GM23338 (cell line): ENCODE data around the gene DDR2. TPM values are rescaled to one million over a fixed set of nuclear protein-coding genes. Genes with fewer than 3 reads are reported as not detected.

Experiments
- ATAC-seq: fragments of 200-7000 bp; cut with Tn5 transposase; 3 replicates; pipeline ENCODE4 v1.9.1; 2020
- DNase-seq: peaks from one replicate; pipeline ENCODE4 v3.0.0-alpha.2; 2015; ENCODE audit warnings: low spot score
- H2AFZ ChIP-seq: fragments of 200-600 bp; sonication (generic); 2 replicates; pipeline ENCODE4 v1.8.0; 2016; ENCODE audit warnings: antibody characterized with exemption, mild to moderate bottlenecking, moderate library complexity
- H3F3A ChIP-seq: fragments of 200-600 bp; sonication (generic); replicated peaks from 2 replicates; pipeline ENCODE4 v1.8.0; 2017; ENCODE audit warnings: antibody characterized with exemption, mixed run types, low read depth
- H3K27ac ChIP-seq: fragments of 200-600 bp; sonication (generic); 2 replicates; pipeline ENCODE4 v1.6.1; 2016; ENCODE audit warnings: low read depth
- H3K27me3 ChIP-seq: fragments of 200-600 bp; sonication (generic); 2 replicates; pipeline ENCODE4 v1.8.0; 2016; ENCODE audit warnings: mild to moderate bottlenecking, mixed run types, moderate library complexity; ENCODE audit not compliant: insufficient read depth
- H3K36me3 ChIP-seq: fragments of 200-600 bp; sonication (generic); 2 replicates; pipeline ENCODE4 v1.8.0; 2016; ENCODE audit warnings: mild to moderate bottlenecking; ENCODE audit not compliant: insufficient read depth
- H3K4me1 ChIP-seq: fragments of 200-600 bp; sonication (generic); 2 replicates; pipeline ENCODE4 v1.8.0; 2016; ENCODE audit warnings: mild to moderate bottlenecking, moderate library complexity; ENCODE audit not compliant: insufficient read depth
- H3K4me2 ChIP-seq: fragments of 200-600 bp; sonication (generic); 2 replicates; pipeline ENCODE4 v1.7.1; 2017; ENCODE audit warnings: mixed run types
- H3K4me3 ChIP-seq: fragments of 200-600 bp; sonication (generic); 2 replicates; pipeline ENCODE4 v1.6.1; 2016; ENCODE audit warnings: mixed run types
- H3K79me2 ChIP-seq: fragments of 200-600 bp; sonication (generic); replicated peaks from 2 replicates; pipeline ENCODE4 v1.8.0; 2017; ENCODE audit warnings: mild to moderate bottlenecking; ENCODE audit not compliant: insufficient read depth
- H3K9me2 ChIP-seq: fragments of 200-600 bp; sonication (generic); 2 replicates; pipeline ENCODE4 v1.8.0; 2017; ENCODE audit not compliant: insufficient read depth
- H4K20me1 ChIP-seq: fragments of 200-600 bp; sonication (generic); replicated peaks from 2 replicates; pipeline ENCODE4 v1.8.0; 2017; ENCODE audit warnings: mild to moderate bottlenecking; ENCODE audit not compliant: insufficient read depth
- H3K27ac Mint-ChIP-seq: 2 replicates; pipeline ENCODE4 v1.8.0; 2020; ENCODE audit warnings: inconsistent platforms, mild to moderate bottlenecking, moderate library complexity, mixed read lengths
- H3K27me3 Mint-ChIP-seq: 3 replicates; pipeline ENCODE4 v1.8.0; 2022; ENCODE audit warnings: low read depth, mild to moderate bottlenecking, moderate library complexity, mixed read lengths, inconsistent platforms; ENCODE audit not compliant: insufficient read depth, poor library complexity
- H3K36me3 Mint-ChIP-seq: 3 replicates; pipeline ENCODE4 v1.8.0; 2021; ENCODE audit warnings: low read depth, mild to moderate bottlenecking, inconsistent platforms, moderate library complexity, mixed read lengths
- H3K4me1 Mint-ChIP-seq: 3 replicates; pipeline ENCODE4 v1.8.0; 2020; ENCODE audit warnings: mild to moderate bottlenecking, inconsistent platforms, mixed read lengths
- H3K4me3 Mint-ChIP-seq: 3 replicates; pipeline ENCODE4 v1.8.0; 2021; ENCODE audit warnings: moderate library complexity, mild to moderate bottlenecking, inconsistent platforms, mixed read lengths
- H3K9me3 Mint-ChIP-seq: 3 replicates; pipeline ENCODE4 v1.8.0; 2020; ENCODE audit warnings: moderate library complexity, mild to moderate bottlenecking, inconsistent platforms, mixed read lengths
- CREB1 ChIP-seq: fragments of 250-450 bp; sonication (Bioruptor Pico); IDR thresholded peaks from 2 replicates; pipeline ENCODE4 v1.5.0; 2020; ENCODE audit warnings: low read depth, mild to moderate bottlenecking, moderate library complexity
- ETS1 ChIP-seq: IDR thresholded peaks from 2 replicates; pipeline ENCODE4 v1.6.1; 2016; ENCODE audit warnings: antibody characterized with exemption
- EZH2phosphoT487 ChIP-seq: fragments of 200-600 bp; sonication (generic); IDR thresholded peaks from one replicate; pipeline ENCODE4 v1.8.1; 2018; ENCODE audit warnings: antibody characterized with exemption; ENCODE audit not compliant: unreplicated experiment
- JUNB ChIP-seq: IDR thresholded peaks from one replicate; pipeline ENCODE4 v1.6.1; 2016; ENCODE audit warnings: antibody characterized with exemption; ENCODE audit not compliant: unreplicated experiment
- POLR2AphosphoS5 ChIP-seq: IDR thresholded peaks from 2 replicates; pipeline ENCODE4 v1.6.1; 2016; ENCODE audit warnings: antibody characterized with exemption, low read depth
- STAT1 ChIP-seq: IDR thresholded peaks from one replicate; pipeline ENCODE4 v1.6.1; 2016; ENCODE audit warnings: antibody characterized with exemption; ENCODE audit not compliant: unreplicated experiment
- ZNF114 ChIP-seq: fragments of 250-450 bp; sonication (Bioruptor Pico); IDR thresholded peaks from 2 replicates; pipeline ENCODE4 v1.5.0; 2020; ENCODE audit warnings: mild to moderate bottlenecking, moderate library complexity
- ZNF331 ChIP-seq: fragments of 250-450 bp; sonication (Bioruptor Pico); IDR thresholded peaks from 2 replicates; pipeline ENCODE4 v1.5.0; 2020; ENCODE audit warnings: low read depth, mild to moderate bottlenecking, moderate library complexity
- polyA plus RNA-seq: library from polyadenylated mRNA; unstranded; fragments of >200 nt; fragmentation: Nextera tagmentation; extraction: Ambion mirVana; gene quantifications from 2 replicates; pipeline ENCODE4 v1.2.1, GENCODE V29; 2016
- total RNA-seq: library from RNA; depleted of rRNA; stranded (reverse); fragments of >200 nt; shearing (Covaris generic); gene quantifications from 2 replicates; pipeline ENCODE4 v1.2.3, GENCODE V29; 2014
- TF ChIP-seq, protein P1 (sequence below): IDR thresholded peaks from one replicate; pipeline ENCODE4 v1.6.1; 2018; ENCODE audit warnings: antibody characterized with exemption; ENCODE audit not compliant: unreplicated experiment
- TF ChIP-seq, protein P2 (sequence below): fragments of 250-450 bp; sonication (Bioruptor Pico); IDR thresholded peaks from 2 replicates; pipeline ENCODE4 v1.5.0; 2020; ENCODE audit warnings: mild to moderate bottlenecking, moderate library complexity

The DDR2 gene
- total and polyA plus RNA-seq, 2 experiments from 2014 or later = 0.66 to 1.8 TPM

DNA sequence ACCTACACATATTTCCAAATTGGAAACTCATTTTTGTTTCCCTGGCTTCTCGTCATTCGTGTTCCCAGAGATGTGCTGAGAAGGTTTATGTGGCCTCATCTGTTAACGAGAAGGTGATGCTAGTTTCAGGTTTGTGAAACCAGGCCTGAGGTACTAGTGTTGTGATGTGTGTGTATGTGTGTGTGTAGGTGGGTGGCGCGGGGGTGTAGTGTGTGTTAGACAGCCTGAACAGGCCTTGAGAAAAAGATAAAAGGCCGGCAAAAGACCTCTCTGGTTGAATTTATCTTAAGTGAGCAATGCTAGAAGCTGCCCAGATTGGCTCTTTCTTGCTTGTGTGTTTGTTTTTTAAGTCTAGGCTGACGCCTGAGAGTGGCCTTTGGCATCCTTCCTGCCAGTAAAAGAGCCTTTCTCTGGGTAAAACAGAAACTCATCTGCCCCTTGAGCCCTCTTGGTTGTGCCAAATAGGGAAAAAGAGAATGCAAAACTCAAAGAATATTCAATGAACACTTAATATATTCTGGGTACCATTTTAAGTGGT, 92.4 kb downstream of the DDR2 start:
- ATAC-seq = no peak
- Mint-ChIP-seq H3K27me3 (peaks cover 2% of the 10 kb centered on the region), H3K9me3 (no peaks in the 10 kb centered on the region), H3K36me3 (no peaks in the 10 kb centered on the region), H3K27ac (no peak overlapping the region), H3K4me1 (no peaks in the 10 kb centered on the region), H3K4me3 (no peak overlapping the region)
- H4K20me1 ChIP-seq = no peaks in the 10 kb centered on the region
- no peaks in the 10 kb centered on the region for H3K36me3 ChIP-seq
- H3K79me2 ChIP-seq = no peaks in the 10 kb centered on the region
- no peaks in the 10 kb centered on the region for H3K4me1 ChIP-seq
- no peak overlapping the region for H2AFZ ChIP-seq
- H3K27me3 ChIP-seq = no peaks in the 10 kb centered on the region
- H3K4me3 ChIP-seq = no peak overlapping the region
- 0 out of 2 replicates have a peak, but pooled peaks cover 3% of the 10 kb centered on the region for H3F3A ChIP-seq
- H3K4me2 ChIP-seq = no peak overlapping the region
- TF ChIP-seq, protein P1, sequence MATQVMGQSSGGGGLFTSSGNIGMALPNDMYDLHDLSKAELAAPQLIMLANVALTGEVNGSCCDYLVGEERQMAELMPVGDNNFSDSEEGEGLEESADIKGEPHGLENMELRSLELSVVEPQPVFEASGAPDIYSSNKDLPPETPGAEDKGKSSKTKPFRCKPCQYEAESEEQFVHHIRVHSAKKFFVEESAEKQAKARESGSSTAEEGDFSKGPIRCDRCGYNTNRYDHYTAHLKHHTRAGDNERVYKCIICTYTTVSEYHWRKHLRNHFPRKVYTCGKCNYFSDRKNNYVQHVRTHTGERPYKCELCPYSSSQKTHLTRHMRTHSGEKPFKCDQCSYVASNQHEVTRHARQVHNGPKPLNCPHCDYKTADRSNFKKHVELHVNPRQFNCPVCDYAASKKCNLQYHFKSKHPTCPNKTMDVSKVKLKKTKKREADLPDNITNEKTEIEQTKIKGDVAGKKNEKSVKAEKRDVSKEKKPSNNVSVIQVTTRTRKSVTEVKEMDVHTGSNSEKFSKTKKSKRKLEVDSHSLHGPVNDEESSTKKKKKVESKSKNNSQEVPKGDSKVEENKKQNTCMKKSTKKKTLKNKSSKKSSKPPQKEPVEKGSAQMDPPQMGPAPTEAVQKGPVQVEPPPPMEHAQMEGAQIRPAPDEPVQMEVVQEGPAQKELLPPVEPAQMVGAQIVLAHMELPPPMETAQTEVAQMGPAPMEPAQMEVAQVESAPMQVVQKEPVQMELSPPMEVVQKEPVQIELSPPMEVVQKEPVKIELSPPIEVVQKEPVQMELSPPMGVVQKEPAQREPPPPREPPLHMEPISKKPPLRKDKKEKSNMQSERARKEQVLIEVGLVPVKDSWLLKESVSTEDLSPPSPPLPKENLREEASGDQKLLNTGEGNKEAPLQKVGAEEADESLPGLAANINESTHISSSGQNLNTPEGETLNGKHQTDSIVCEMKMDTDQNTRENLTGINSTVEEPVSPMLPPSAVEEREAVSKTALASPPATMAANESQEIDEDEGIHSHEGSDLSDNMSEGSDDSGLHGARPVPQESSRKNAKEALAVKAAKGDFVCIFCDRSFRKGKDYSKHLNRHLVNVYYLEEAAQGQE = no peak
- TF ChIP-seq EZH2phosphoT487 (no peak), STAT1 (no peak), CREB1 (CRISPR knock-in tag) (no peak), POLR2AphosphoS5 (no peak), ZNF331 (CRISPR knock-in tag) (no peak), ETS1 (no peak), ZNF114 (CRISPR knock-in tag) (no peak), JUNB (no peak)
- TF ChIP-seq, protein P2, sequence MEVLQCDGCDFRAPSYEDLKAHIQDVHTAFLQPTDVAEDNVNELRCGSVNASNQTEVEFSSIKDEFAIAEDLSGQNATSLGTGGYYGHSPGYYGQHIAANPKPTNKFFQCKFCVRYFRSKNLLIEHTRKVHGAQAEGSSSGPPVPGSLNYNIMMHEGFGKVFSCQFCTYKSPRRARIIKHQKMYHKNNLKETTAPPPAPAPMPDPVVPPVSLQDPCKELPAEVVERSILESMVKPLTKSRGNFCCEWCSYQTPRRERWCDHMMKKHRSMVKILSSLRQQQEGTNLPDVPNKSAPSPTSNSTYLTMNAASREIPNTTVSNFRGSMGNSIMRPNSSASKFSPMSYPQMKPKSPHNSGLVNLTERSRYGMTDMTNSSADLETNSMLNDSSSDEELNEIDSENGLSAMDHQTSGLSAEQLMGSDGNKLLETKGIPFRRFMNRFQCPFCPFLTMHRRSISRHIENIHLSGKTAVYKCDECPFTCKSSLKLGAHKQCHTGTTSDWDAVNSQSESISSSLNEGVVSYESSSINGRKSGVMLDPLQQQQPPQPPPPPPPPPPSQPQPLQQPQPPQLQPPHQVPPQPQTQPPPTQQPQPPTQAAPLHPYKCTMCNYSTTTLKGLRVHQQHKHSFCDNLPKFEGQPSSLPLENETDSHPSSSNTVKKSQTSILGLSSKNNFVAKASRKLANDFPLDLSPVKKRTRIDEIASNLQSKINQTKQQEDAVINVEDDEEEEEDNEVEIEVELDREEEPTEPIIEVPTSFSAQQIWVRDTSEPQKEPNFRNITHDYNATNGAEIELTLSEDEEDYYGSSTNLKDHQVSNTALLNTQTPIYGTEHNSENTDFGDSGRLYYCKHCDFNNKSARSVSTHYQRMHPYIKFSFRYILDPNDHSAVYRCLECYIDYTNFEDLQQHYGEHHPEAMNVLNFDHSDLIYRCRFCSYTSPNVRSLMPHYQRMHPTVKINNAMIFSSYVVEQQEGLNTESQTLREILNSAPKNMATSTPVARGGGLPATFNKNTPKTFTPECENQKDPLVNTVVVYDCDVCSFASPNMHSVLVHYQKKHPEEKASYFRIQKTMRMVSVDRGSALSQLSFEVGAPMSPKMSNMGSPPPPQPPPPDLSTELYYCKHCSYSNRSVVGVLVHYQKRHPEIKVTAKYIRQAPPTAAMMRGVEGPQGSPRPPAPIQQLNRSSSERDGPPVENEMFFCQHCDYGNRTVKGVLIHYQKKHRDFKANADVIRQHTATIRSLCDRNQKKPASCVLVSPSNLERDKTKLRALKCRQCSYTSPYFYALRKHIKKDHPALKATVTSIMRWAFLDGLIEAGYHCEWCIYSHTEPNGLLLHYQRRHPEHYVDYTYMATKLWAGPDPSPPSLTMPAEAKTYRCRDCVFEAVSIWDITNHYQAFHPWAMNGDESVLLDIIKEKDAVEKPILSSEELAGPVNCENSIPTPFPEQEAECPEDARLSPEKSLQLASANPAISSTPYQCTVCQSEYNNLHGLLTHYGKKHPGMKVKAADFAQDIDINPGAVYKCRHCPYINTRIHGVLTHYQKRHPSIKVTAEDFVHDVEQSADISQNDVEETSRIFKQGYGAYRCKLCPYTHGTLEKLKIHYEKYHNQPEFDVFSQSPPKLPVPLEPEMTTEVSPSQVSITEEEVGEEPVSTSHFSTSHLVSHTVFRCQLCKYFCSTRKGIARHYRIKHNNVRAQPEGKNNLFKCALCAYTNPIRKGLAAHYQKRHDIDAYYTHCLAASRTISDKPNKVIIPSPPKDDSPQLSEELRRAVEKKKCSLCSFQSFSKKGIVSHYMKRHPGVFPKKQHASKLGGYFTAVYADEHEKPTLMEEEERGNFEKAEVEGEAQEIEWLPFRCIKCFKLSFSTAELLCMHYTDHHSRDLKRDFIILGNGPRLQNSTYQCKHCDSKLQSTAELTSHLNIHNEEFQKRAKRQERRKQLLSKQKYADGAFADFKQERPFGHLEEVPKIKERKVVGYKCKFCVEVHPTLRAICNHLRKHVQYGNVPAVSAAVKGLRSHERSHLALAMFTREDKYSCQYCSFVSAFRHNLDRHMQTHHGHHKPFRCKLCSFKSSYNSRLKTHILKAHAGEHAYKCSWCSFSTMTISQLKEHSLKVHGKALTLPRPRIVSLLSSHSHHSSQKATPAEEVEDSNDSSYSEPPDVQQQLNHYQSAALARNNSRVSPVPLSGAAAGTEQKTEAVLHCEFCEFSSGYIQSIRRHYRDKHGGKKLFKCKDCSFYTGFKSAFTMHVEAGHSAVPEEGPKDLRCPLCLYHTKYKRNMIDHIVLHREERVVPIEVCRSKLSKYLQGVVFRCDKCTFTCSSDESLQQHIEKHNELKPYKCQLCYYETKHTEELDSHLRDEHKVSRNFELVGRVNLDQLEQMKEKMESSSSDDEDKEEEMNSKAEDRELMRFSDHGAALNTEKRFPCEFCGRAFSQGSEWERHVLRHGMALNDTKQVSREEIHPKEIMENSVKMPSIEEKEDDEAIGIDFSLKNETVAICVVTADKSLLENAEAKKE (CRISPR knock-in tag) = no peak
- no peaks in the 10 kb centered on the region for H3K9me2 ChIP-seq
- DNase-seq = no peak
- H3K27ac ChIP-seq = no peak overlapping the region
